K562 (cell line): ENCODE data around the gene SARS1. TPM values are rescaled to one million over a fixed set of nuclear protein-coding genes. Genes with fewer than 3 reads are reported as not detected.

Source experiments
- ARID2 ChIP-seq: fragments of 450-650 bp; IDR thresholded peaks from 2 replicates; pipeline ENCODE4 v1.6.1; 2017; ENCODE audit warnings: antibody characterized with exemption, mild to moderate bottlenecking
- CBFB ChIP-seq: sonication (generic); formaldehyde crosslinking; IDR thresholded peaks from 2 replicates; pipeline ENCODE4 v1.4.0; 2020; ENCODE audit warnings: mild to moderate bottlenecking, missing genetic modification reagents
- CBX1 ChIP-seq: sonication (generic); IDR thresholded peaks from 2 replicates; pipeline ENCODE4 v1.6.1; 2016; ENCODE audit warnings: antibody characterized with exemption, low read depth, mild to moderate bottlenecking
- ETV5 ChIP-seq: sonication (generic); formaldehyde crosslinking; IDR thresholded peaks from 2 replicates; pipeline ENCODE4 v1.4.0; 2020; ENCODE audit warnings: low read depth, mild to moderate bottlenecking, missing genetic modification reagents
- MAFG ChIP-seq: fragments of 450-650 bp; conservative IDR thresholded peaks from 2 replicates; pipeline ENCODE4 v1.6.1; 2016; ENCODE audit warnings: missing genetic modification characterization, missing compliant biosample characterization
- MAFK ChIP-seq: IDR thresholded peaks from 2 replicates; pipeline ENCODE4 v1.6.1; 2011; ENCODE audit warnings: low read length, improper control_type of control experiment
- MYNN ChIP-seq, 2 experiments: sonication (generic); formaldehyde crosslinking in 1 of 2; IDR thresholded peaks; 2 replicates each; pipeline versions ENCODE4 v1.5.0 to v1.6.1; 2016 to 2020; ENCODE audit warnings: antibody characterized with exemption in 1 of 2, missing genetic modification reagents in 1 of 2
- RBFOX2 ChIP-seq: fragments of 200-400 bp; formaldehyde crosslinking; IDR thresholded peaks from 2 replicates; pipeline ENCODE4 v1.6.1; 2017; ENCODE audit warnings: low read depth, mild to moderate bottlenecking, low read length, moderate library complexity
- TBL1XR1 ChIP-seq, 2 experiments: IDR thresholded peaks; 2 replicates each; pipeline ENCODE4 v1.6.1; 2012; ENCODE audit warnings: improper control_type of control experiment in 2 of 2, low read length in 2 of 2, mild to moderate bottlenecking in 1 of 2
- TCFL5 ChIP-seq: fragments of 250-450 bp; sonication (Bioruptor Pico); conservative IDR thresholded peaks from 2 replicates; pipeline ENCODE4 v1.6.1; 2021; ENCODE audit warnings: mild to moderate bottlenecking, moderate library complexity, matching md5 sums
- ZNF12 ChIP-seq: sonication (generic); formaldehyde crosslinking; IDR thresholded peaks from 2 replicates; pipeline ENCODE4 v1.4.0; 2020; ENCODE audit warnings: mild to moderate bottlenecking, missing genetic modification reagents
- ZNF431 ChIP-seq: sonication (generic); formaldehyde crosslinking; IDR thresholded peaks from 2 replicates; pipeline ENCODE4 v1.8.0; 2022; ENCODE audit warnings: mild to moderate bottlenecking, missing genetic modification reagents
- ZNF586 ChIP-seq: fragments of 450-650 bp; formaldehyde crosslinking; conservative IDR thresholded peaks from 2 replicates; pipeline ENCODE4 v1.4.0; 2020; ENCODE audit warnings: mild to moderate bottlenecking, moderate library complexity
- ZNF766 ChIP-seq: fragments of 200-800 bp; sonication (Bioruptor generic); conservative IDR thresholded peaks from 2 replicates; pipeline ENCODE4 v1.6.1; 2016; ENCODE audit warnings: missing genetic modification characterization, missing compliant biosample characterization
- ZNF830 ChIP-seq: fragments of 250-450 bp; sonication (Bioruptor Pico); IDR thresholded peaks from 2 replicates; pipeline ENCODE4 v1.5.0; 2021; ENCODE audit warnings: mild to moderate bottlenecking
- polyA plus RNA-seq, 8 experiments: library from polyadenylated mRNA; depleted of rRNA in 4 of 8; stranded (reverse) in 5 of 8; unstranded in 3 of 8; fragments of >200 nt; fragmentation: Nextera tagmentation in 2 of 8; fragmentation: Illumina TruSeq in 1 of 8; extraction: Ambion mirVana in 2 of 8; extraction: Trizol in 1 of 8; gene quantifications; 2 replicates each; pipeline versions ENCODE4 v1.2.1 to v1.2.3, GENCODE V29; 2011 to 2014; ENCODE audit warnings: inconsistent platforms in 1 of 8, missing spikeins in 1 of 8
- total RNA-seq, 7 experiments: library from RNA; depleted of rRNA in 6 of 7; stranded (reverse); fragments of >200 nt in 6 of 7; fragmentation: Illumina TruSeq in 2 of 7; extraction: Trizol in 2 of 7; gene quantifications; 2 replicates each; pipeline versions ENCODE4 v1.2.1 to v1.2.3, GENCODE V29; 2011 to 2021; ENCODE audit warnings: low replicate concordance in 1 of 7
- TF ChIP-seq, protein P1 (sequence below), 2 experiments: fragments of 450-650 bp in 1 of 2; sonication (generic) in 1 of 2; formaldehyde crosslinking in 1 of 2; IDR thresholded peaks; 2 replicates each; pipeline versions ENCODE4 v1.7.1 to v1.9.0; 2016 to 2022; ENCODE audit warnings: inconsistent platforms in 1 of 2, mild to moderate bottlenecking in 1 of 2, missing genetic modification reagents in 1 of 2
- TF ChIP-seq, protein P2 (sequence below): fragments of 450-650 bp; formaldehyde crosslinking; IDR thresholded peaks from 2 replicates; pipeline ENCODE4 v1.4.0; 2020; ENCODE audit warnings: mild to moderate bottlenecking

The SARS1 gene
- total and polyA plus RNA-seq, 9 of the 15 experiments (the other 6 are each of a cell fraction or from before 2014, with no cell fraction given) = 221 to 623 (median 254) TPM

GRCh38 chr1:109277434-109278204 is 63.9 kb downstream of the SARS1 start (continued):
- TF ChIP-seq, protein P1, sequence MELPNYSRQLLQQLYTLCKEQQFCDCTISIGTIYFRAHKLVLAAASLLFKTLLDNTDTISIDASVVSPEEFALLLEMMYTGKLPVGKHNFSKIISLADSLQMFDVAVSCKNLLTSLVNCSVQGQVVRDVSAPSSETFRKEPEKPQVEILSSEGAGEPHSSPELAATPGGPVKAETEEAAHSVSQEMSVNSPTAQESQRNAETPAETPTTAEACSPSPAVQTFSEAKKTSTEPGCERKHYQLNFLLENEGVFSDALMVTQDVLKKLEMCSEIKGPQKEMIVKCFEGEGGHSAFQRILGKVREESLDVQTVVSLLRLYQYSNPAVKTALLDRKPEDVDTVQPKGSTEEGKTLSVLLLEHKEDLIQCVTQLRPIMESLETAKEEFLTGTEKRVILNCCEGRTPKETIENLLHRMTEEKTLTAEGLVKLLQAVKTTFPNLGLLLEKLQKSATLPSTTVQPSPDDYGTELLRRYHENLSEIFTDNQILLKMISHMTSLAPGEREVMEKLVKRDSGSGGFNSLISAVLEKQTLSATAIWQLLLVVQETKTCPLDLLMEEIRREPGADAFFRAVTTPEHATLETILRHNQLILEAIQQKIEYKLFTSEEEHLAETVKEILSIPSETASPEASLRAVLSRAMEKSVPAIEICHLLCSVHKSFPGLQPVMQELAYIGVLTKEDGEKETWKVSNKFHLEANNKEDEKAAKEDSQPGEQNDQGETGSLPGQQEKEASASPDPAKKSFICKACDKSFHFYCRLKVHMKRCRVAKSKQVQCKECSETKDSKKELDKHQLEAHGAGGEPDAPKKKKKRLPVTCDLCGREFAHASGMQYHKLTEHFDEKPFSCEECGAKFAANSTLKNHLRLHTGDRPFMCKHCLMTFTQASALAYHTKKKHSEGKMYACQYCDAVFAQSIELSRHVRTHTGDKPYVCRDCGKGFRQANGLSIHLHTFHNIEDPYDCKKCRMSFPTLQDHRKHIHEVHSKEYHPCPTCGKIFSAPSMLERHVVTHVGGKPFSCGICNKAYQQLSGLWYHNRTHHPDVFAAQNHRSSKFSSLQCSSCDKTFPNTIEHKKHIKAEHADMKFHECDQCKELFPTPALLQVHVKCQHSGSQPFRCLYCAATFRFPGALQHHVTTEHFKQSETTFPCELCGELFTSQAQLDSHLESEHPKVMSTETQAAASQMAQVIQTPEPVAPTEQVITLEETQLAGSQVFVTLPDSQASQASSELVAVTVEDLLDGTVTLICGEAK (IDR thresholded peaks at IDR 0.05) = peak; percentile 28; the same call in 1 of the 2 replicates
- TF ChIP-seq, protein P1 (CRISPR knock-in tag; IDR thresholded peaks at IDR 0.05) = no peak
- TF ChIP-seq MAFG (tag) (peak; percentile 33; the same call in 1 of the 2 replicates), ARID2 (peak; percentile 80), ZNF586 (CRISPR knock-in tag) (no peak), TCFL5 (CRISPR knock-in tag) (no peak), RBFOX2 (peak; percentile 47; the same call in 1 of the 2 replicates), CBFB (CRISPR knock-in tag) (0 out of 2 replicates have a peak, but pooled peaks have one; percentile 68), MAFK (0 out of 2 replicates have a peak, but pooled peaks have one; percentile 27), ZNF431 (CRISPR knock-in tag) (no peak), ETV5 (CRISPR knock-in tag) (peak; percentile 96), ZNF766 (CRISPR knock-in tag) (0 out of 2 replicates have a peak, but pooled peaks have one; percentile 32), ZNF12 (CRISPR knock-in tag) (0 out of 2 replicates have a peak, but pooled peaks have one; percentile 20), CBX1 (0 out of 2 replicates have a peak, but pooled peaks have one; percentile 43), TBL1XR1 (IDR thresholded peaks at IDR 0.05; ENCODE audit: low read length in 2 of 2) (peak in 1 of 2 experiments; percentile 21; a peak in 1 of 4 replicates), ZNF830 (CRISPR knock-in tag) (peak; percentile 46; the same call in 1 of the 2 replicates), MYNN (IDR thresholded peaks at IDR 0.05) (peak; percentile 65; the same call in 1 of the 2 replicates), MYNN (CRISPR knock-in tag; IDR thresholded peaks at IDR 0.05) (no peak)
- TF ChIP-seq, protein P2, sequence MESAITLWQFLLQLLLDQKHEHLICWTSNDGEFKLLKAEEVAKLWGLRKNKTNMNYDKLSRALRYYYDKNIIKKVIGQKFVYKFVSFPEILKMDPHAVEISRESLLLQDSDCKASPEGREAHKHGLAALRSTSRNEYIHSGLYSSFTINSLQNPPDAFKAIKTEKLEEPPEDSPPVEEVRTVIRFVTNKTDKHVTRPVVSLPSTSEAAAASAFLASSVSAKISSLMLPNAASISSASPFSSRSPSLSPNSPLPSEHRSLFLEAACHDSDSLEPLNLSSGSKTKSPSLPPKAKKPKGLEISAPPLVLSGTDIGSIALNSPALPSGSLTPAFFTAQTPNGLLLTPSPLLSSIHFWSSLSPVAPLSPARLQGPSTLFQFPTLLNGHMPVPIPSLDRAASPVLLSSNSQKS (CRISPR knock-in tag) = no peak
